HEK293 (cell line): ENCODE measurements around the gene PROK2.

Experiments
- CTCF ChIA-PET: fragments of 350-600 bp; formaldehyde crosslinking; extraction: SDS; loops from one replicate; lab custom pipeline; 2021; ENCODE audit warnings: antibody characterized with exemption; lab: Yijun Ruan, JAX
- POLR2A ChIA-PET: fragments of 300-600 bp; formaldehyde crosslinking; extraction: SDS; loops from one replicate; lab custom pipeline; 2020; ENCODE audit warnings: antibody characterized with exemption, inconsistent platforms; lab: Yijun Ruan, JAX
- H3K27ac ChIP-seq: fragments of 200-500 bp; sonication (Bioruptor generic); 2 replicates; pipeline ENCODE4 v1.5.1; 2014; ENCODE audit warnings: low read depth, low read length, control low read depth, inconsistent platforms; ENCODE audit errors: extremely low read depth
- H3K36me3 ChIP-seq, 2 experiments: fragments of 200-500 bp in 1 of 2; sonication (Bioruptor generic) in 1 of 2; 1 replicate in 1 of 2; 2 replicates in 1 of 2; pipeline ENCODE4 v1.5.1; 2014 to 2017; ENCODE audit warnings: inconsistent platforms in 2 of 2, low read length in 2 of 2; ENCODE audit not compliant: control insufficient read depth in 2 of 2, insufficient read depth in 1 of 2
- H3K4me1 ChIP-seq: fragments of 200-500 bp; sonication (Bioruptor generic); 2 replicates; pipeline ENCODE4 v1.5.1; 2014; ENCODE audit warnings: mild to moderate bottlenecking, low read length, inconsistent platforms; ENCODE audit not compliant: control insufficient read depth, insufficient read depth
- H3K4me3 ChIP-seq: 2 replicates; pipeline ENCODE4 v1.5.1; 2011; ENCODE audit warnings: low read depth, mild to moderate bottlenecking, control low read depth, low read length, moderate library complexity
- H3K9me3 ChIP-seq: fragments of 200-500 bp; sonication (Bioruptor generic); 2 replicates; pipeline ENCODE4 v1.5.1; 2014; ENCODE audit warnings: low read depth, low read length, inconsistent platforms; ENCODE audit not compliant: control insufficient read depth, insufficient read depth
- GLI2 ChIP-seq: fragments of 450-650 bp; formaldehyde crosslinking; IDR thresholded peaks from 2 replicates; pipeline ENCODE4; 2017; ENCODE audit warnings: missing biosample characterization, missing genetic modification characterization, low read depth, borderline replicate concordance
- KLF1 ChIP-seq: fragments of 450-650 bp; formaldehyde crosslinking; IDR thresholded peaks from 2 replicates; pipeline ENCODE4 v1.5.1; 2016; ENCODE audit warnings: missing biosample characterization, missing genetic modification characterization
- SP7 ChIP-seq: fragments of 450-650 bp; formaldehyde crosslinking; IDR thresholded peaks from 2 replicates; pipeline ENCODE4 v1.5.1; 2016; ENCODE audit warnings: missing biosample characterization, missing genetic modification characterization
- TRIM28 ChIP-seq: IDR thresholded peaks from 2 replicates; pipeline ENCODE4 v1.6.1; 2011; ENCODE audit warnings: low read length, control low read depth, borderline replicate concordance
- ZBTB1 ChIP-seq: fragments of 450-650 bp; formaldehyde crosslinking; IDR thresholded peaks from 2 replicates; pipeline ENCODE4 v1.5.1; 2016; ENCODE audit warnings: missing biosample characterization, missing genetic modification characterization
- ZBTB8A ChIP-seq: fragments of 450-650 bp; formaldehyde crosslinking; IDR thresholded peaks from 2 replicates; pipeline ENCODE4 v1.5.1; 2016; ENCODE audit warnings: missing biosample characterization, missing genetic modification characterization
- ZNF112 ChIP-seq: fragments of 450-650 bp; formaldehyde crosslinking; IDR thresholded peaks from 2 replicates; pipeline ENCODE4 v1.5.0; 2017; ENCODE audit warnings: missing biosample characterization, missing genetic modification characterization
- ZNF140 ChIP-seq: fragments of 450-650 bp; formaldehyde crosslinking; IDR thresholded peaks from 2 replicates; pipeline ENCODE4 v1.5.1; 2016; ENCODE audit warnings: missing biosample characterization, missing genetic modification characterization
- ZNF350 ChIP-seq: fragments of 450-650 bp; formaldehyde crosslinking; IDR thresholded peaks from 2 replicates; pipeline ENCODE4 v1.5.0; 2017; ENCODE audit warnings: missing biosample characterization, mild to moderate bottlenecking, missing genetic modification characterization
- ZNF37A ChIP-seq: fragments of 450-650 bp; IDR thresholded peaks from 2 replicates; pipeline ENCODE4 v1.5.1; 2018; ENCODE audit warnings: missing biosample characterization, missing genetic modification characterization
- ZNF423 ChIP-seq: fragments of 450-650 bp; formaldehyde crosslinking; IDR thresholded peaks from 2 replicates; pipeline ENCODE4 v1.5.1; 2016; ENCODE audit warnings: missing biosample characterization, missing genetic modification characterization
- ZNF792 ChIP-seq: fragments of 450-650 bp; formaldehyde crosslinking; IDR thresholded peaks from 2 replicates; pipeline ENCODE4 v1.5.1; 2016; ENCODE audit warnings: missing biosample characterization, missing genetic modification characterization
- ZSCAN16 ChIP-seq: fragments of 450-650 bp; formaldehyde crosslinking; IDR thresholded peaks from 2 replicates; pipeline ENCODE4 v1.5.1; 2016; ENCODE audit warnings: missing biosample characterization, missing genetic modification characterization
- ZSCAN30 ChIP-seq: fragments of 450-650 bp; IDR thresholded peaks from 2 replicates; pipeline ENCODE4 v1.5.1; 2018; ENCODE audit warnings: missing biosample characterization, mild to moderate bottlenecking, missing genetic modification characterization, moderate library complexity
- TF ChIP-seq, protein P1 (sequence below): fragments of 450-650 bp; formaldehyde crosslinking; IDR thresholded peaks from 2 replicates; pipeline ENCODE4 v1.5.1; 2016; ENCODE audit warnings: missing biosample characterization, missing genetic modification characterization
- TF ChIP-seq, protein P2 (sequence below): fragments of 450-650 bp; formaldehyde crosslinking; IDR thresholded peaks from 2 replicates; pipeline ENCODE4 v1.5.1; 2016; ENCODE audit warnings: missing biosample characterization, missing genetic modification characterization
- TF ChIP-seq, protein P3 (sequence below): fragments of 450-650 bp; formaldehyde crosslinking; IDR thresholded peaks from 2 replicates; pipeline ENCODE4 v1.5.1; 2016; ENCODE audit warnings: missing biosample characterization, missing genetic modification characterization
- TF ChIP-seq, protein P4 (sequence below): fragments of 450-650 bp; formaldehyde crosslinking; IDR thresholded peaks from 2 replicates; pipeline ENCODE4 v1.5.1; 2016; ENCODE audit warnings: missing biosample characterization, missing genetic modification characterization, low read depth
- TF ChIP-seq, protein P5 (sequence below): fragments of 450-650 bp; formaldehyde crosslinking; IDR thresholded peaks from 2 replicates; pipeline ENCODE4 v1.5.1; 2016; ENCODE audit warnings: missing biosample characterization, missing genetic modification characterization

The PROK2 gene

DNA sequence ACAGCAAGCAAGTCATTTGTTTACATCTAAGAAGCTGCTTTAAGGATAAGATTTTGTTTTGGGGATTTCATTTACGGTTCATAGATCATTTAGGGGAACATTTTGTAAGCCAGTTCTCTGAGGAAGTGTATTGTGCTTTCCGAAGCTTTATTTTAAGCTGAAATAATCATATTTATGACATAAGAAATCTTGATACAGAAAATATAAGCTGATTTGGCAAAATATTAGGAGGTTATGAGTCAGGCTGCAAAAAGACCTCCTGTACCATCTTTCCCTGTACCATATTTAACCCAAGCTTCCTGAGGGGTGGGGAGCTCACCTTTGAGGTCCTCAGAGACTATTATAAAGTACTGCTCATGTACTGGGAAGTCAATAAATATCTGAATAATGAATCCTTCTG, 51.6 kb downstream of the PROK2 start:
- no peaks in the 10 kb centered on the region for H3K9me3 ChIP-seq
- H3K4me1 ChIP-seq = no peaks in the 10 kb centered on the region
- no peak overlapping the region for H3K4me3 ChIP-seq
- CTCF ChIA-PET = interaction anchor here (0.6 kb wide), 1 partner anchor 13 kb away, joined by 3 read pairs; no protein-coding TSS in a partner anchor
- TF ChIP-seq ZNF112 (tag by site-specific recombination) (no peak), GLI2 (tag by site-specific recombination) (no peak), ZNF37A (tag by site-specific recombination) (no peak), ZNF350 (tag by site-specific recombination) (no peak), ZBTB8A (no peak), ZNF792 (no peak), ZSCAN16 (tag by site-specific recombination) (no peak), ZNF140 (no peak), ZBTB1 (tag by site-specific recombination) (no peak), ZNF423 (no peak), ZSCAN30 (tag by site-specific recombination) (no peak)
- TF ChIP-seq, protein P1, sequence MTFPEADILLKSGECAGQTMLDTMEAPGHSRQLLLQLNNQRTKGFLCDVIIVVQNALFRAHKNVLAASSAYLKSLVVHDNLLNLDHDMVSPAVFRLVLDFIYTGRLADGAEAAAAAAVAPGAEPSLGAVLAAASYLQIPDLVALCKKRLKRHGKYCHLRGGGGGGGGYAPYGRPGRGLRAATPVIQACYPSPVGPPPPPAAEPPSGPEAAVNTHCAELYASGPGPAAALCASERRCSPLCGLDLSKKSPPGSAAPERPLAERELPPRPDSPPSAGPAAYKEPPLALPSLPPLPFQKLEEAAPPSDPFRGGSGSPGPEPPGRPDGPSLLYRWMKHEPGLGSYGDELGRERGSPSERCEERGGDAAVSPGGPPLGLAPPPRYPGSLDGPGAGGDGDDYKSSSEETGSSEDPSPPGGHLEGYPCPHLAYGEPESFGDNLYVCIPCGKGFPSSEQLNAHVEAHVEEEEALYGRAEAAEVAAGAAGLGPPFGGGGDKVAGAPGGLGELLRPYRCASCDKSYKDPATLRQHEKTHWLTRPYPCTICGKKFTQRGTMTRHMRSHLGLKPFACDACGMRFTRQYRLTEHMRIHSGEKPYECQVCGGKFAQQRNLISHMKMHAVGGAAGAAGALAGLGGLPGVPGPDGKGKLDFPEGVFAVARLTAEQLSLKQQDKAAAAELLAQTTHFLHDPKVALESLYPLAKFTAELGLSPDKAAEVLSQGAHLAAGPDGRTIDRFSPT (tag by site-specific recombination) = no peak
- TF ChIP-seq, protein P2, sequence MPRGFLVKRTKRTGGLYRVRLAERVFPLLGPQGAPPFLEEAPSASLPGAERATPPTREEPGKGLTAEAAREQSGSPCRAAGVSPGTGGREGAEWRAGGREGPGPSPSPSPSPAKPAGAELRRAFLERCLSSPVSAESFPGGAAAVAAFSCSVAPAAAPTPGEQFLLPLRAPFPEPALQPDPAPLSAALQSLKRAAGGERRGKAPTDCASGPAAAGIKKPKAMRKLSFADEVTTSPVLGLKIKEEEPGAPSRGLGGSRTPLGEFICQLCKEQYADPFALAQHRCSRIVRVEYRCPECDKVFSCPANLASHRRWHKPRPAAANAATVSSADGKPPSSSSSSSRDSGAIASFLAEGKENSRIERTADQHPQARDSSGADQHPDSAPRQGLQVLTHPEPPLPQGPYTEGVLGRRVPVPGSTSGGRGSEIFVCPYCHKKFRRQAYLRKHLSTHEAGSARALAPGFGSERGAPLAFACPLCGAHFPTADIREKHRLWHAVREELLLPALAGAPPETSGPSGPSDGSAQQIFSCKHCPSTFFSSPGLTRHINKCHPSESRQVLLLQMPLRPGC (tag by site-specific recombination) = no peak
- TF ChIP-seq, protein P3, sequence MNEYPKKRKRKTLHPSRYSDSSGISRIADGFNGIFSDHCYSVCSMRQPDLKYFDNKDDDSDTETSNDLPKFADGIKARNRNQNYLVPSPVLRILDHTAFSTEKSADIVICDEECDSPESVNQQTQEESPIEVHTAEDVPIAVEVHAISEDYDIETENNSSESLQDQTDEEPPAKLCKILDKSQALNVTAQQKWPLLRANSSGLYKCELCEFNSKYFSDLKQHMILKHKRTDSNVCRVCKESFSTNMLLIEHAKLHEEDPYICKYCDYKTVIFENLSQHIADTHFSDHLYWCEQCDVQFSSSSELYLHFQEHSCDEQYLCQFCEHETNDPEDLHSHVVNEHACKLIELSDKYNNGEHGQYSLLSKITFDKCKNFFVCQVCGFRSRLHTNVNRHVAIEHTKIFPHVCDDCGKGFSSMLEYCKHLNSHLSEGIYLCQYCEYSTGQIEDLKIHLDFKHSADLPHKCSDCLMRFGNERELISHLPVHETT (tag by site-specific recombination) = no peak
- TF ChIP-seq, protein P4, sequence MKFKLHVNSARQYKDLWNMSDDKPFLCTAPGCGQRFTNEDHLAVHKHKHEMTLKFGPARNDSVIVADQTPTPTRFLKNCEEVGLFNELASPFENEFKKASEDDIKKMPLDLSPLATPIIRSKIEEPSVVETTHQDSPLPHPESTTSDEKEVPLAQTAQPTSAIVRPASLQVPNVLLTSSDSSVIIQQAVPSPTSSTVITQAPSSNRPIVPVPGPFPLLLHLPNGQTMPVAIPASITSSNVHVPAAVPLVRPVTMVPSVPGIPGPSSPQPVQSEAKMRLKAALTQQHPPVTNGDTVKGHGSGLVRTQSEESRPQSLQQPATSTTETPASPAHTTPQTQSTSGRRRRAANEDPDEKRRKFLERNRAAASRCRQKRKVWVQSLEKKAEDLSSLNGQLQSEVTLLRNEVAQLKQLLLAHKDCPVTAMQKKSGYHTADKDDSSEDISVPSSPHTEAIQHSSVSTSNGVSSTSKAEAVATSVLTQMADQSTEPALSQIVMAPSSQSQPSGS = no peak
- no peak overlapping the region for H3K27ac ChIP-seq
- no peaks in the 10 kb centered on the region for H3K36me3 ChIP-seq
- POLR2A ChIA-PET = no interaction called here

DNA sequence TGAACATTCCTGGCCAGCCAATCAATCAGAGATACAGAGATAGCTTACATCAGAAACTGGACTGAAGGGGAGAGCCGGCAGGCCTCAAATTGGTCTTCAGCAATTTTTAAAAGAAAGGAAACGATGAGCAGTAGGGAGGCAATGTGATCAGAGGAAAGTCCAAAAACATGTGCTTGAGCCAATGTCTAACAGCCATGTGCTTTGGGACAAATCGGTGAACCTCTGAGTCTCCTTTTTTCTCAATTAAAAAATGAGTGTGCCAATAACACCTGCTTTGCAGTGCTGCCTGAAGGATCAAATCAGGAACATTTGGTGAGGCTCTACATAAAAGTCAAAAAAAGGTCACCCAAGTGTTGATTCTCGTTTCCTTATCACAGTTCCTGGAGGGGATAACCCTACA, 52.3 kb downstream of the PROK2 start:
- ChIA-PET POLR2A (no interaction called here), CTCF (interaction anchor here (0.6 to 0.7 kb wide), 2 partner anchors 132 to 1025 kb away, joined by 3 to 4 read pairs; no protein-coding TSS in a partner anchor)
- no peak for TF ChIP-seq SP7 (tag by site-specific recombination)
- no peak for TF ChIP-seq TRIM28
- no peak for TF ChIP-seq KLF1 (tag by site-specific recombination)
- TF ChIP-seq, protein P5, sequence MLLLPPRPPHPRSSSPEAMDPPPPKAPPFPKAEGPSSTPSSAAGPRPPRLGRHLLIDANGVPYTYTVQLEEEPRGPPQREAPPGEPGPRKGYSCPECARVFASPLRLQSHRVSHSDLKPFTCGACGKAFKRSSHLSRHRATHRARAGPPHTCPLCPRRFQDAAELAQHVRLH (tag by site-specific recombination) = no peak
- H3K4me1 ChIP-seq = no peaks in the 10 kb centered on the region
- H3K4me3 ChIP-seq = no peak overlapping the region
- H3K27ac ChIP-seq = no peak overlapping the region
- no peaks in the 10 kb centered on the region for H3K36me3 ChIP-seq
- no peaks in the 10 kb centered on the region for H3K9me3 ChIP-seq
